GM12873 (cell line): Measurements from ENCODE around the gene CNOT3.

Experiments used
- CTCF ChIP-seq: IDR thresholded peaks from 2 replicates; pipeline ENCODE4 v1.5.1; 2012; ENCODE audit warnings: low read depth, mild to moderate bottlenecking, moderate library complexity, low read length, control low read depth; ENCODE audit not compliant: insufficient read depth; ENCODE audit errors: missing control alignments

The CNOT3 gene

DNA sequence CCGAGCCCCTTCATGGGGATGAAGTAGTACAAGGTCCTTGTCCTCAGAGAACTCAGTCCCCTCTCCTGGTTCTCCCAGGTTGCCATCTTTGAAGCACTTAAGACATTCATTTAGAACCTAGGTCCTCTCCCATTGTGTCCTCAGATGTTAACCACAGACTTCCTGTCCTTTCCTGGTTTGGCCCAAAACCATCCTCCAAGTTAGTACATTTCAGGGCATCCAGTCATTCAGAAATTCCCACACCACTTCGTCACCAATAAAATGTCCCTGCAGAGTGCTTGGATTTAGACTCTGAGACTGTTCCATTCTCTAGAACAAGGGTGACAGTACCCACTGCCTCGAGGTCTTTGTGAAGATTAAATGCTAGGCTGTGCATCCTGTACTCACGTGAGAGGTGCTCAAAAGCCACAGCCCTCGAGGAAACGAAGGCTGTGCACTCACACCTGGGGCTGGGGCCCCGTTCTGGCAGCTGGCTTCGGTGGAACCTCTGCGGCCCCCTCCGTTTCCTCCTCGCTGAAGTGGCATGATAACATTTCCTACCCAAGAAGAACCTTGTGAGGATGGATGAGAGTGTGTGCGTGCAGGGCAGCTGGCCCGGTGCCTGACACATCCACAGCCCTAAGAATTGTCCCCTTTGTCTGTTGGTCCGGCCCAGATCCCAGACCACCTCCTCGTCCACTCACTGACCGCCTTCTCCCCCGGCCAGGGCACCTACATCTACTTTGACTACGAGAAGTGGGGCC lies 17.2 kb downstream of the CNOT3 start:
- TF ChIP-seq CTCF = no peak

DNA sequence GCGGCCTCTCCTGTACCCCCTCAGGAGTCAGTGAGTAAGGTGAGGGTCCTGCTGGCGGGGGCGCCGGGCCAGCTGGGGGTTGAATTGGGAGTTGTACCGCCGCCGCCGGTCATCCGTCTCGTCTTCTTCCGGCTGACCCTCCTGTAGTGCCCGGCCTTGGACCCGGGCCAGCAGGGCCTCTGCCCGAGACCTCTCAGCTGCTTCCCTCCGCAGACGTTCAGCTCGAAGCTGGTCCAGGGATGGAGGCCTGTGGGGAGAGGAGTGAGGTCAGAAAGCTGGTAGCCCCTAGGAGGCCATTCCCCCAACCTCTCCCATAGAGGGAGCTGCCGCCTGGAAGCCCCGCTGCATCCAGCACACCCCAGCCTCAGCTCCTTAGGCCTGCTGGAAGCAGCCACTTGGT lies 18.1 kb downstream of the CNOT3 start:
- TF ChIP-seq CTCF = no peak

- no peak for TF ChIP-seq CTCF
Observed at GRCh38 chr19:54156490-54156889, 18.9 kb downstream of the CNOT3 start.

DNA sequence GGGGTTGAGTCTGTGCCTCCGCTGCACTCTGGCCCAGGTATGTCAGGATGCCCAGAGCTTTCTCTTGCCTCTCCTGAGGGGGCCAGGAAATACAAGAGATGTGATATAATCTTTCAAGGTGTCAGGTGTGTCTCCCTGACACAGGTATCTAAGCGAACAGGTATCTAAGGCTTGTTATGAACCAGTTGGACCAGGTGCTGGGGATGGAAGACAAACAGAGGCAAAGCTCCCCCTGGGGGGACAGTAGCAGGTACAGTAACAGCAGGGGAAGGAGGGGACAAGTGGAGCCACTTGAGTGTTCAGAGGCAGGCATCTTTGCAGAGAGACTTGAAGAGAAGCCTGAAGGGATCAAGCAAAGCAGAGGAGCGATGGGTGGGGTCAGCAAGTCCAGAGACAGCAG lies 19.4 kb downstream of the CNOT3 start:
- TF ChIP-seq CTCF = no peak

DNA sequence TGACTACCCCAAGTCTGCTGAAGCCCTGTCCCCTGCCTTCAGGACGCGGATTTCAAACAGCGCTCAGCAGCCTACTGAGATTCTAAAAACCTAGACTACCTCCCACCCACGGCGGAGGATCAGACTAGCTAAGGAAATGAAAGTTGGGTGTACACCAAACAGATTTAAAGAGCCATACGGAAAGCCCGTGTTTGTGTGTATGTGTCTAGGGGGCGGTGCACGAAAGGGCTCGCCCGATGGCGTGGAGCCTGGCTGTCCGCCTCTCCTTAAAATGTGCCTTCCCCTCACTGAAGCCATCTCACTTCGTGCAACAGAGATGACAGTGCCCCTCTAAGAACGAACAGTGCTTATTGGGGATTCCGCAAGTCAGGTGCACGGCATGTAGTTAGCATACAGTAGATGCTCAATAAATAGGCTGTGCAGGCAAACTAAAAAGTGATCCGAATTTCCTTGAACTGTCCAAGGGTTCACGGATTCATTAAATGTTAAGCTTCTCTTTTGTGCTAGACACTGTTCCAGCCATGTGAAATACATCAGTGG lies 21.3 kb downstream of the CNOT3 start:
- TF ChIP-seq CTCF = no peak

DNA sequence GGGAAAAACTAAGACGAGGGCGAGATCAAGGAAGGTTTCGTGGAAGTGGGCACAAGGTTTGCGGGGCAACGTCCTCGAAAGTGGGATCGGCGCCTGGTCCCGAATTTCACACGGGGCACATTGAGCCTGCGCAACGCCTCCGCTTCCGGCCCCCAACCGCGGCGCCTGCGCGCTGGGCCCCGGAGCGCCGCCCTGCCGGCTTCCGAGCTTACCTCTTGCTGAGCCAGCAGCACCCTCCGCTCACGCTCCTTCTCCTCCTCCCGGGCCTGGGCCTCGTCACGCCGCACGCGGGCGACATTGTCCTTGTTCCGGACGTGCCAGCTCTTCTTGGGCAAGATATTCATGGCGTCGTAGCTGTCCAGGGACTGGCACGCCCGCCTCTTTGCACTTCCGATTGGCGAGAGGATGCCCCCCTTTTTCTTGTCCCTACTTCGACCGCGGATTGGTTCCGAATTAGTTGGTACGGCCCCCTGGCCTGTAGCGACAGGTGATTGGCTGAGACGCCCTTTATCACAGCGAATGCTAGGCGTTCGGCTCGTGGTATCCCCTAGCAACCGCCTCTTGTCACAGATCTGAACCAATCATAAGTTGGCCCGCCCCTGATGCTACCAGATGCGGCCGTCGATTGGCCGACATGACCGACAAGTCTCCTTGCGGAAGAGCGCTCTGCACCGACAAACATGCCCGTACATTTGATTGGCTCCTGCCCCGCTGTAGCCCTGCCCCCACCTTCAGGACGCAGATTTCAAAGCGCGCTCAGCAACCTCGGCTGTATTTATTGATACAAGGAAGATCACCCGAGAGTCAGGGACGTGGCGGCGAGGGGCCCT lies 22.0 kb downstream of the CNOT3 start, which contains the start of gene LENG1:
Gene LENG1 (minus strand): TSS at position 370 of the 830 bp plus-strand sequence. CDS start 26 bp downstream, at position 344.
- TF ChIP-seq CTCF = peak; percentile 37

GRCh38 chr19:54160182-54160811 lies 22.7 kb downstream of the CNOT3 start:
- no peak for TF ChIP-seq CTCF
